HUDEP-2 (cell line): Measurements from ENCODE around the gene VAC14.

Experiments
- DNase-seq, 76 experiments: peaks; one replicate each; lab custom pipeline; 2025; ENCODE audit not compliant: unreplicated experiment in 76 of 76; lab: John Stamatoyannopoulos, UW

VAC14 gene

GRCh38 chr16:70729292-70729691 lies 71.7 kb downstream of the VAC14 start:
- no peak for DNase-seq

DNA sequence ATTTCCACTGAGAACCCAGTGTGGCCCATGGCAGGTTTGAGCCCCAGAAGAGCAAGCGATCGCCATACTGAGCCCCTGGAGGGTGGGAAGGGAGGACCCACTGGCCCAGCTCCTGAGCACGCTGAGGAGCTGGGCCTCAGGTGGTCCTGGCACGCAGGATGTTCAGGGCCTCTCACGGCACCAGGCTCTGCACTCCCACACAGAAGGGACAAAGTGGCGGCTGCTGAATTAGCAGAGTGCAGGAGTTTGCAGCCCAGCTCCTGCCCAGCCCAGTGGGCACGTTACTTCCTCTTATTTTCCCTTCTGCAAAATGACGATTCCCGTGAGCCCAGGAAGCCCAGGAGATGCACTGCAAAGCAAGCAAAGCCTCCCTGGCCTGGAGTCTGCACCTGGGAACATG lies 72.8 kb downstream of the VAC14 start:
- no peak for DNase-seq

DNA sequence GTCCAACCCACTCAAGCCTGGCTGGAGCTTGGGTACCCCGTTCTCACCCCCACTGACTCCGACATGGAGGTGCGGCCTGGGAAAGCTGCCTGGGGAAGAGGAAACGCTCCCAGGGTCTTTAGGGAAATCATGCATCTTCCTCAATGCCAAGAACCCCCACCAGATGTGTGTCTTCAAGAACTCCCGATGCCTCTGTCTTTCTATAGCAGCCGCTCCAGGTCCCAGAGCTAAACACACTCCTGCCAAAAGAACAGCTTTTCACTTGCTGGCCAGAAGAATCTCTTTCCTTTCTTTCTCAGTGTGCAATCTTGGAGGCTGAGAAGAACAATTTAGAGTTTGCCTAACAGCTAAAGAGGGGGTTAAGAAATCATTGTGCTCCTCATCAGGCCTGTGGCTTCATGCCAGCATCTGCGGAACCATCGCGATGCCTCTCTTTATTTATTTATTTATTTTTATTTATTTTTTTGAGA lies 74.0 kb downstream of the VAC14 start:
- DNase-seq: no peak

DNA sequence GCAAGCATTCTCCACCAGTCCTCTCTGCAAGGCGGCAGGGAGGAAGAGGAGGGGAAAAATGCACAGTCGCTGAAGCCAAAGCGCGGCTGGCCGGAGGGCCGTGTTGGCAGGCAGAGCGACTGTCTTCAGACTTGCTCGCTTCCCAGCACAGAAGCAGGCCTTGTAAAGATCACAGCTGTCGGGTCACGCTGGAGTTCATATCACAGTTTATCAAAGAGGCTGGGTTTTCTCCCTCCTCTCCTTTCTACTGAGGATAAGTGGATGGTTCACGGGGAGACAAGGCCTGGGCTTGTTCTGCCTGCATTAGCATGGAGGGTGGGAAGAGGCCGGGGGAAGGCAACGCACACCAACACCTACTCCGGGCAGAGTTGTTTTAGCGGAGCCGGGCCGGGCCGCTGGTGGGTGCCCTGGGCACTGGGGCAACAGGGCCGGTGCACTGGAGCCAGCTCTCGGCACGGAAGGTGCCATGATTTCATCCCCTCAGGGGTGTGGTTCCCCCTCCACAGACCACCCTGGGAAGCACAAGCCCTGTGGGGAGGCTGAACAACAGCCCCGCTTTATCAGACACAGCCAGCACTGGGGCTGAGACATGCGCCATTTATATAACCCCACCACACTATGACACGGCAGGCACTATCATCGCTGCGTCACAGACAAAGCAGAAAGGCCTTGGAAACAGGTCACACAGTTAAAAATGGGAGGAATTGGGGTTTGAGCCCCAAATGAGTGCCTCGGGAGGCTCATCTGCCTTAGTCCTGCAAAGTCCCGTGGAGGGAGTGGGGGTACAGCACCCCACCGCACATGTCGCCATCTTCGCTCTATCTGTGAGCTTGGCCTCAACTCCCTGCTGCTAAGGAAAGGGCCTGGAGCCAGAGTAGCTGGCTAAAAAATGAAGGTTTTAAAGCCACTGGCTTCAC lies 74.8 kb downstream of the VAC14 start:
- no peak for DNase-seq

GRCh38 chr16:70725024-70725911 lies 75.7 kb downstream of the VAC14 start:
- DNase-seq: no peak

- DNase-seq: no peak
These were observed 76.6 kb downstream of the VAC14 start for GRCh38 chr16:70724146-70725023.

DNA sequence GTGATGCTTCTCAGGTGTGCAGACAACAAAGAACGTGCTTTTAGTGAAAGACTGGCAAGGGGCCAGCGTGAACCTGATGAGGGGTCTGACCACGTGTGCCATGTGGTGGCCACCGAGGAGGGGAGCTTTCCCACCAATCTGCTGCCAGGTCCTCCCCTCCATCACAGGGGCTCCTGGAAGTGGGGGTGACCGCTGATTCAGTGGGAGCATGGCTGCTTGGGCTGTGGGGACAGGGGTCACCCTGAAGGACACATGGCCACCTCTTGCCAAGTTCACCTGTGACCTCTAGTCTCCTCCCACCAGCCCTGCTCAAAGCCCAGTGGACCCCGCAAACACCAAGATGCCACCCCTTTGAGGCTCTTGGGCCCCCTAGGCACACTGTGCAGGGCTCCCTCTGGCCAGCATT lies 77.2 kb downstream of the VAC14 start:
- no peak for DNase-seq

GRCh38 chr16:70721202-70721963 lies 79.6 kb downstream of the VAC14 start:
- DNase-seq: no peak

- no peak for DNase-seq
These were observed 80.3 kb downstream of the VAC14 start for GRCh38 chr16:70720425-70721201.

DNA sequence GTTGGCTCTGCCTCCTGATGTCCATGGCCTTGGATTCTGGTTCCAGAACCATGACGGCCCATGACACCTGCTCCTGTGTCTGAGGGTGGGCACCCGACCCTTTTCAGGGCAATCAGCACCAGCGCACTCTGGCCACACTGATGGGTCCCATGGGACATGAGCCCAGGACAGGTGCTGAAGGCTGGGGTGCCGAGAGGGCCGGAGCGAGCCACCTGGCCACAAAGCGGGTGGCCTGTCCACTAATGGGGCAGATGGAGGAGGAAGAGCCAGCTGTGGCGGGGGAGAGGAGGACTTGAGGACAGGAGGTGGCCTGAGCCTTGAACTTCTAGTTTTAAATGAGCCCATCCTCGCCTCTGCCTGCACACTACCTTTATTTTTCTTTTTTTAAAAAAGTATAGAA lies 83.9 kb downstream of the VAC14 start:
- DNase-seq: no peak

DNA sequence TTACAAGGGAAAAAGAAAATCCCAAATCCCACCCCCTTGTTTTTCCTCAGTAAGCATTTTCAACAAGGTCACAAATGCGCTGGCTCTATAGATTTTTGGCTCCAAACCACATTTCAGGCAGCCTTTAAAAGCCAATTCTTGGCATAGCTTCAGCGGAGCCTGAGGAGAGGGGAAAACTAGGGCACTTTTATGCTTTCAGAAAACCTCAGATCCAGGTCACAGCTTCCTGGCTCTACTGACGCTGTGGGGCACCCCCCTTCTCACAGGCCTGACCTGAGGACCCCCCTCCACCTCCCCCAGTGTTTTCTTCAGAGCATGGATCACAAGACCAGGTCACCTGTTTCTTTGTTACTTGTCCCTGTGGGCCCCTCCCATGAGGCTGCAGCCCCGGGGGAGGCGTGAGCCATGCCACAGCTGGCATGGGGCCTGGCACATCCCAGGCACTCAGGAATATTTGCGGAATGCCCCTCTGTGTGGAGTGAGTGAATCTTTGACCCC lies 85.0 kb downstream of the VAC14 start:
- no peak for DNase-seq

DNA sequence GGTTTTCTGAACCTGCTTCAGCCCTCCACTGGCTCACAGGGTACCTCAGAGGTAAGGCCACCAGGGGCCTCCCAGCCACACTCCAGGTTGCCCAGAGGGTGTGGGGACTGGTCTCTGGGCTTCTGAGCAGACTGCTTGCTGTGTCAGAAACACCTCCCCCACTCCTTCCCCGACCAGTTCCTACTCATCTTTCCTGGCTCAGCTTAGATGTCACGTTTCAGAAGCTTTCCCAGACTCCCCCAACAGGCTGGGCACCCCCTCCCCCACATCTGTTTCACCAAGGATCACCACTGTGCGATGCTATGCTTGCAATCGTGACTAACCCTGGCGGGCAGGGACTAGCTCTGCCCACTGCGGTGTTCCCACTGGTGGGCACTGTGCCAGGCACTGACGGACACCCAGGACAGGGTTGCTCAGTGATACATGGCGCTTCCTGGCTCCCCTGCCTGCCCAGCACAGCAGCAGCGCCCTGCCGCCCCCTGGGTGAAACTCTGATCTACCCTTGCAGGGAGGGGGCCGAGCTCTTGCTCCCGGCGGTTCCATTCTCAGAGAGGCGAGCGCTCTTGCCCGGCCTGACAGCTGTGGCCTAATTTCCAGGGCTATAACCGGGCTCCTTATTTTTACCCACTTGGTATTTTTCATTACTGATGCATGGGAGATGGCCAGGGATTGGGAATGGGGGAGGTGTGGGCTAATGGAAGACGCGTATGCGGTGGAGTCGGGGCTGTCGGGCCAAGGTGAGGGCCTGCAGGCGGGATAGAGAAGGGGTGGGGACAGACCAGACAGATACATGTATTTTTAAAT lies 85.7 kb downstream of the VAC14 start:
- peak in 16 of 76 experiments; percentile 7 to 50 (median 22) for DNase-seq

GRCh38 chr16:70714581-70715054 lies 86.3 kb downstream of the VAC14 start:
- DNase-seq: no peak

GRCh38 chr16:70713824-70714223 lies 87.1 kb downstream of the VAC14 start:
- no peak for DNase-seq

DNA sequence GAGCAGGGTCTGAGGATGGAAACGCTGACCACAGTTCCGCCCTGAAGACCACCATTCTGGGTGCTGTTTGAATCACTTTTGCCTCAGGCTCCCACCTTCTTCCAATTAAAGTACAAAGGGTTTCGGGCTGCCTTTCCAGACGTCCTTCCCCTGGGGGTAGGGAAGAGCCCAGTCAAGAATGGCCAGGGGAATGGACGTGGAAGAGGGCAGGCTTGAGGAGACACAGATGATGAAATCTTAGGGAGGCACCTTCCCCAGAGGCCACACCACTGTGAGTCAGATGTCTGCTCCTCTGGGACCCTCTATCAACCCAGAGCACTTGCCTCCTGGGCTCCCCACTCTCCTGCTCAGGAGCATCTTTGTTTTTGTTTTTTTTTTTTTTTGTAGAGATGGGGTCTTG lies 87.6 kb downstream of the VAC14 start:
- no peak for DNase-seq

- no peak for DNase-seq
These were observed 88.0 kb downstream of the VAC14 start for GRCh38 chr16:70712942-70713341.

DNA sequence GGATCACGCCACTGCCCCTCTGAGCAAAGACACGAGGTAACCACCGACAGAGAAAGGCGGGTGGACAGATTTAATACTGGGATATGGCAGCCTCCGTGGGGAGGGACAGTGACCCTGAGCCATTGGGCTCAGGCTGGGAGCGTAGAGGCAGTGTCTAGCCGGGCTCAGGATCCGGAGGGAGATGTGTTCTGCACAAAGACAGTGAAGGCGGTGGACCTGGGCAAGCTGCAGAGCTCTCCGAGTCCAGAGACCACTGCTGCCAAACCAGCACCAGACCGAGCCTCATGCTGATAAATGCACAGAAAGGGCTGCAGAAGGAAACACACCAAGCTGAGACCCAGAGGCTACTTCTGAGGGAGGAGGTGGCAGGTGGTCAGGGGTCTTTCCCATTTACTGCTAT lies 88.6 kb downstream of the VAC14 start:
- no peak for DNase-seq
